Stimulated activated CD8-positive, alpha-beta memory T cell treated with anti-CD3 and anti-CD28 coated beads, Interleukin-12 subunit alpha, Interleukin-12 subunit beta, amount 100 ng/mL, for 1 hour (primary cell): ENCODE data around the gene GPC3.
"Not testable (repeated sequence)": the region's sequence is repeated elsewhere in the genome, so short reads cannot be mapped to it uniquely, and the experiment has no call there.

Source experiments
- DNase-seq: peaks from one replicate; pipeline ENCODE4 v3.0.0-alpha.2; 2020; ENCODE audit warnings: low read depth

Gene GPC3

DNA sequence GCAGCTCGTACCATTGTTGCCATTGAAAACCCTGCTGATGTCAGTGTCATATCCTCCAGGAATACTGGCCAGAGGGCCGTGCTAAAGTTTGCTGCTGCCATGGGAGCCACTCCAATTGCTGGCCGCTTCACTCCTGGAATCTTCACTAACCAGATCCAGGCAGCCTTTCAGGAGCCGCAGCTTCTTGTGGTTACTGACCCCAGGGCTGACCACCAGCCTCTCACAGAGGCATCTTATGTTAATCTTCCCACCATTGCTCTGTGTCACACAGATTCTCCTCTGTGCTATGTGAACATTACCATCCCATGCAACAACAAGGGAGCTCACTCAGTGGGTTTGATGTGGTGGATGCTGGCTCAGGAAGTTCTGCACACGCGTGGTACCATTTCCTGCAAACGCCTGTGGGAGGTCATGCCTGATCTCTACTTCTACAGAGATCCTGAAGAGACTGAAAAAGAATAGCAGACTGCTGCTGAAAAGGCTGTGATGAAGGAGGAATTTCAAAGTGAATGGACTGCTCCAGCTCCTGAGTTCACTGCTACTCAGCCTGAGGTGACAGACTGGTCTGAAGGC is 222.3 kb downstream of the GPC3 start:
- not testable (repeated sequence) for DNase-seq

DNA sequence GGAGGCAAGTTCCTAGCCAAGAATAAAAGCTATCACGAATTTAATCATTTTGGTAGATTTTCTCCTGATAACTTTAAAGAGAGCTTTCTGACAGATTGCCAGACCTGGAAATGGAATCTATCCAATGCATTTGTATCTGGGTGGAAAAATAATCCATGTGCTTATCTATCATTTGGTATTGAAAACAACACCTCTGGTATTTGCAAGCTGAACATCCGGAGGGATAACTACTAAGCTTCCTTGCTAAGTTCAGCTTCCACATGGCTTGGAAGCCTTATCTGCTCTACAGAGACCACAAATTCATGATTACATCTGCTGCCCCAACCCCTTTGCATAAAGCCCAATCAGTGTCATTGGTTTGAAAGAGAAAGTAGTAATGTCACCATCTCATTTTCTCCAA is 230.7 kb downstream of the GPC3 start:
- no peak for DNase-seq

DNA sequence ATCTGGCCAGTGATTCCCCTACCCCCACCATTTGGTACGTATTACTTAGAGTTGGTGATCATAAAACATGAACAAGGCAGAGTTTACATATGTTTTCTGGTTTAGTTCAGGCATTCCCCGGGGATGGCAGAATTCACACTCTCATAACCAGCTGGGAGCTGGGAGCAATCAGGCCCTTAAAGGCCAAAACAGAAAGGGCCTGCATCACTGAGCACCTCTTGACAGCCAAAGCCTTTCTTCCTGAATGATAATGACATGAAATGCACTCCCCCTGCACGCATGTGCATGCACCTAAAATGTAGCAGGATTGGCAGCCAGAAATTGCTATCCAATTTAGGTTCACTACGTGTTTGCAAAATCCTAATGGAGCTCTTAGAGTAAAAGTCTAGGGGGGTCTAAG is 235.4 kb downstream of the GPC3 start:
- no peak for DNase-seq

DNA sequence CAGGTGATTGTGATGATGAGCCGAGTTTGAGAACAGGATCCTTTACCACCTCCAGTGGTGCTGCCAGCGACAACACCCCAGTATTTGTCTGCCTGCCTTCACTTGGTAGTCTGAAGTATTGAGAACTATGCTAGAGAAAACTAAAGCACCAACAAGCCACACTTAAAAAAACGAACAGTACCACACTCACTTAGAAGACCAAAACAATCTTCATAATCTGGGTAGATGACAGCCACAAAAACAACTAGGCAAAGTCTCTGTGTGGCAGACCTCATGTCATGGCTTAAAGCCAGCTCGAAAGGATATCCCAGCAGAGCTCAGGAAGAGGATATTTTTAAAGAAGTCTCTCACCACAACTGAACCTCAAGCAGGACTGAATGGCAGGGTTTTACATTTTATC is 236.0 kb downstream of the GPC3 start:
- DNase-seq = no peak

DNA sequence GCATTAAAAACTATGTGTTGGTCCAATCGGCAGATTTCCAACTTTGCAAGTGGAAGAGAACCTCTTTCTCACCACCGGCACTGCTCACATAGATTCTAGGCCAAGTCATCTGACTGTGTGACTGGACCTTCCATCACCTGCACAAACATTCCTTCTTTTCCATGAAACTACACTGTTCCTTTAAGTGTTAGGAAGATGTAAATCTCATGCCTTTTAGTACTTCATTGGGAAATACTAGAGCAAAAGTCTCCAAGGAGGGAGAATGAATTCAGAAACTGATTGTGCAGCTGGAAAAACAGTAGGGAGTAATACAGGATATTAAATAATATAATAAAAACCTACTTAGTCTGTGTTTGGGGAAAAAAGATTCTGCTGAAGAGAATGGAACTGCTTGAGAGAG is 238.2 kb downstream of the GPC3 start:
- no peak for DNase-seq

DNA sequence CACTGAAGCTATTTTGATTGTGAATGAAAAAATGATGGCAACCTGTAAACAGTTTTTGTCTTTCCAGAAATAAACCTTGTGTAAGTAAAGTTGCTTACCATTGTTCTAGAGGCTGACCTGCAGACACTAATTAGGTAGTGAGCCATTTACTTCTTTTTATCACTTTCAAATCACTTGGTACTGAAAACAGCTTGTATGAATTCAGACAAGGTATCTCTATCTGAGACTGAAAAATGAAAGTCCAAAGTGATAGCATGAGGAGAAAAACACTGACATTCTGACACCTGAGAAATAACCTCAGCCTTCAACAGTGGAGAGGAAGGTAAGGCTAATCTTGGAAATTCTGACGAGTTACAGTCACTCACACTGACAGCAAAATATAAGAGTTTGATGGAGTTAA is 238.8 kb downstream of the GPC3 start:
- DNase-seq = no peak

DNA sequence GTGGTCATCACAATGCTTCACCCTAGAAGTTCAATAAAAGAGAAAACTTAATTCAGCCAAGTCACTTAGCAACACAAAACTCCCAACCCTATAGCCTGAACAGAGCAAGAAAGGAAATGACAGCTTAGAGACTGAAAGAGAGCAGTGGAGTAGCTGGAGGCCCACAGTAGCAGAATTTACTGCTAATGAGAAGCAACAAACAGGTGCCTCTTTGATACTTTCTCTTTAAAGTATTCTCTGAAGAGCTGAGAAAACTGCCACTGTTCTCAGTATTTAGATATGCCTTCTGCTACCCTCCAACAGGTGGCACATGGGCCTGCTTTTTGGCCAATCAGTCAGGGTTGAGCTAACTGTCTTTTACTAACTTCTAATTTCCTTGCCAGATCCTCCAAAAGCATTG is 240.0 kb downstream of the GPC3 start:
- DNase-seq = no peak

DNA sequence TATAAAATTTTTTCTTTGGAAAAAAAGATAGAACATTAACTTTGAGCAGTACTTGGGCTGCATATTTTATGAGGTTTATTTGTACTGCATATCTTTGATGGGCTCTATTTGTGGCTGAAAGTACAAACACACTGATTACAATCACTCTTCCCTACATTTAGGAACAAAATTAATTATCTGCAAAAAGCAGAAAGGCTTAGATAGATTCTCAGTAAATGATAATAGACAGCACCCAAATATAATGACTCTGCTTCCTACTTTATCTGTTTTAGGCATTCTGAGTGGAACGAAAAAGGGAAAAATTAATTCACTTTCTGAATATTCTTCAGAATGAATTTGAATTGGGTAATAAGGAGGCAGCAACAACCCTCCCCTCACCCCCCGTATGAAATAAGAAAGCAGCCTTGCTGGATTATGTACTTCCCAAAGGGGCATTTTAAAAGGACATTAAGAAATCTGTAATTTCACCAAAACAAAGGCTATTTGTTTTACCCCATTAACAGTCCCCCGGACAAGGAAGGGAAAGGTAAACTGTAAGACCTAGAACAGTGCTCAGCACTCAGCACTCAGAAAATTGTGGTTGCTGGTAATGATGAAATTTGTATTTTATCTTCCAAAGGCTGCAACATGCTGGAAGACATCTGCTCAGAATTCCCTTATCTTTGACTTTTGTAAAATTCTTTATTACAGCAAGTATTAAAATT is 242.6 kb downstream of the GPC3 start:
- no peak for DNase-seq

DNA sequence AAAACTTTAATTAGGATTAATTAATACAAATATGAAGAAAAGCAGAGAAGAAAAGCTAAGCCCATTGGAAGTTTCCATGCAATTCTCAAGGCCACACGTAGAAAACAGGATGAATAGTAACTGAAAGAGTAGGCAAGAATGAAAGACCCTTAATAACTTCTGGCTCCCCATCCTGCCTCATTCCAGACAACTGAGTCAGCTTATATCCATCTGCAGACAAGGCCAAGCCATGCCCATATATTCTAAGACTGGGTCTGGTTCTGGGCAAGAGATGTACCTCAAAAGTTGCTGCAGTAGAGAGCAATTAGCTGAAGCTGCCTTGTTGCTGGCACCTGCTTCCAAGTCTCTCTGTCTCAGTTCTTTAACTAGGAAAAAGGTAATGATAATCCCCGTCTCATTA is 244.1 kb downstream of the GPC3 start:
- no peak for DNase-seq

DNA sequence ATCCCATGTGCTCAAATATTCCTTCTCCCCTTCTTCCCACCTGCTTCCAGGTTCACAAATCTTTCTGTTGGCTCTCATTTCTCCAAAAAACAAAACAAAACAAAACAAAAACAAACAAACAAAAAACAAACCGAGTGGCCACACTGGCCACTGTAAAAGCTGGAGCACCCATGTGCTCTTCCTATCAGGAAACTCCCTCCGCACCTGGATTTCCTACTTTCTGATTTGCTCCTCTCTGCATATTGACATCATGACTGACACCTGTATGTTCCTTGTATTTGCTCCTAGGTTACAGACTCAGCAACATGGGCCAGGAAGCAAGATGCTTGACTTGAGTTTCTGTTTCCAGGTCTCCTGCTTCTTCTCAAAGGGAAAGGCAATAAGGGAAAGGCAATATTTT is 258.8 kb downstream of the GPC3 start:
- no peak for DNase-seq

DNA sequence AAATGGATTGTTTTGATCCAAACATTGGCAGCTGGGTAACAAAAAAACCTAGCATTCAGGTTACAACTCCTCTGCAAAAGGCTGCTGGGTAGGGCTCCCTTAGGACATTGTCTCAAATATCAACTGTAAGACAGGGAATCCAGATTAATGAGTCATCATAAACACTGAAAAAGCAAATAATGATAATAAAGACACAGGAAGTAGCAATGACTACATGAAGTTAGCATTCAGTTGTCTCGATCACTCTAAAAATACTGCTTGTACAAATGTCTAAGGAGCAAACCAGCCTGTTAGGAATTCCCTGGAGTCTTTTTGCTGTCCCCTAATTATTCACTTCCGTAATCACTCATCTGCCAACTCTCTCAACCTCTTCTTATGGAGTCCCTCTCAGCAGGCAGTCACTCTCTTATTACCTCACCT is 259.2 kb downstream of the GPC3 start:
- no peak for DNase-seq

DNA sequence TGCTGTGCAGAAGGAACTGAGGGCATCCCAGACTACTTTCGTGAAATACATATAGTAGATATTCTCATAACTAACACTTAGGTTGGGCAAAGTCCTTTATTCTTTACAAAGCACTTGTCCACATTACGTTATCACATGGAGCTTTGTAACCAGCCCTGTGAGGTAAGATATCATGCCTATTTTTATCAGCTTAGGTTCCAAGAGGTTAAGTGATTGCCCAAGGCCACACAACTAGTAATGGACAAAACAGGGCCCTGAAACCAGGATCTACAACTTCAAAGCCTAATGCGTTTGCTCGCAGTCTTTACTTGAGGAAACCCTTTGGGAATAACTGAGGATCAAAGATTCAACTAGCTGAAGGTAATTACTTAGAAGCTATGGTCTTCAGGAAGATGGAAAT is 261.5 kb downstream of the GPC3 start:
- no peak for DNase-seq

DNA sequence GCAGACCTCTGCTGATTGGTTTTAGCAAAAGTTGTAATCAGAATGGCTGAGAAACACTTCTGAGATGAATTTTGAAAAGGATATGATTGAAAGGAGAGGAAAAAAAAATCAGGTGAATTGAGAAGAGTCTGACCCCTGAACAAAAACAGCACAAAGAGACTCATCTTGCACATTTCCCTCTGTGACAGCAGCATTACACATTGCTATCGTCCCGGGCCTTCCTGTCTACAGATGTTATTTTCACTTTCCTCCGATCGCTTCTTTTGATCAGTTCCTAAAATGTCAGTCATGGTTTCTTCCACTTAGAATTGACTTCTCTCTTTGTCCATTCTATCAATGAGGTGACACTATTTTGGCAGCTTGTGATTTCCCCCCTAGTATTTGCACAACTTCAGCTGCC is 262.6 kb downstream of the GPC3 start:
- no peak for DNase-seq

DNA sequence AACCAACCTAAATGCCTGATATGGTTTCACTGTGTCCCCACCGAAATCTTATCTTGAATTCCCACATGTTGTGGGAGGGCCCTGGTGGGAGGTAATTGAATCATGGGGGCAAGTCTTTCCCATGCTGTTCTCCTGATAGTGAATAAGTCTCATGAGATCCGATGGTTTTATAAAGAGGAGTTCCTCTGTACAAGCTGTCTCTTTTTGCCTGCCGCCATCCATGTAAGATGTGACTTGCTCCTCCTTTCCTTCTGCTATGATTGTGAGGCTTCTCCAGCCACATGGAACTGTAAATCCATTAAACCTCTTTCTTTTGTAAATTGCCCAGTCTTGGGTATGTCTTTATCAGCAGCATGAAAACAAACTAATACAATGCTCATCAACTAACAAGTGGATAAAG is 265.1 kb downstream of the GPC3 start:
- DNase-seq = not testable (repeated sequence)

DNA sequence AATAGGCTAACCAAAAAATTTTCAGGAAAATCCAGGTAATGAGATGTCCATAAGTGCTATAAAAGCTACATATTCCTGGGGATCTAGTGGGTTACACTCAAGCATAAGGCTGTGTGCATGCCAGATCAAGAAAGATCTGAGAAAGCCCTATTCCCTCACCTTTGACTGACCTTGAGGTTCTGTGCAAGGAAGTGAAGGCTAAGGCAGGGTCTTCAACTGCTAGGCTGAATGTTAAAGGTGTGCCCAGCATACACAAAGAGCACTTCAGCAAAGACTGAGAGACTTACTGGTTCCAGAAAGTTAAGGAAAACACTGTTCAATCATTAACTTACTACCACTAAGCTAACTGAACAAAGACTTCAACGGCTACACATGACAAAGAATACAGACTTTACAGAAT is 269.7 kb downstream of the GPC3 start:
- no peak for DNase-seq

DNA sequence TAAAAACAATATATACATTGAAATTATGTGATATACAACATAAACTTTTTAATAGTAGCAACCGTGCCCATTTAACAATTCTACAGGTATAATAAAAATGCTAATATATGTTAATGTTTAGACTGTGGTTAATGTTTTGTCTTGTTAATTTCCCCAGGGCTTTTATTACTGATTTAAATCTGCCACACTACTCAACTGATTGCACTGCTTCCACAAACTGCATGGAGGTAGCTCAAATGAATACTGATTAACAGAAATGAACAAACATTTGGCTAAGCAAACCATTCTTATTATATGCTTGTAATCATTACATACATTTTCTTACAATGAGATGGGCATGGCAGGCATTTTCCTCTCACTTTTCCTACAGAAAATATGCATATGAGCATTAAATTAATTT is 275.9 kb downstream of the GPC3 start:
- DNase-seq = no peak

DNA sequence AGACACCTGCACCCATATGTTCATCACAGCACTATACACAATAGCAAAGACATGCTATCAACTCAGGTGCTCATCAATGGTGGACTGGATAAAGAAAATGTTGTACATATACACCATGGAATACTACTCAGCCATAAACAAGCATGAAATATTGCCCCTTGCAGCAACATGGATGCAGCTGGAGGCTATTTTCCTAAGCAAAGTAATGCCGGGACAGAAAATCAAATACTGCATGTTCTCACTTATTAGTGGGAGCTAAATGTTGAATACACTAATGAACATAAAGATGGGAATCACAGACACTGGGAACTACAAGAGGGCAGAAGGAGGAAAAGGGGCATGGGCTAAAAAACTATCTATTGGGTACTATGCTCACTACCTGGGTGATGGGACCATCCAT is 278.5 kb downstream of the GPC3 start:
- no peak for DNase-seq

DNA sequence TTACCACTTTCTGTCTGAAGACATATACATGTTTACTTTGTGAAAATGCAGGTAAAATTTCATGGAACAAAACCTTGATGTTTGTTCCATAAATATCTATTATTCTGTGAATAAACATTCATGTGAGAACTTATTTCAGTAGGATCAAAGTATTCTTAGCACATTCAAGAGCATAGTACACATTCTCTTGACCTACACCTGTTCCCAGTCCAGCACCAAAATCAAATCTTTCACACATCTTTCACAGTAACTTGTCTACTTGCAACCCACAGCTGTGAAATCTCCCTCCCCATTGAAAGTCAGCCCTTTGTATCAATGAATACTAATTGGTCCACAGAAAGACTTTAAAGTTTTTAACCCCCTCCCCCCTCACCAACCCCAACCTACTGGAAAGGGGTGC is 283.2 kb downstream of the GPC3 start:
- no peak for DNase-seq

DNA sequence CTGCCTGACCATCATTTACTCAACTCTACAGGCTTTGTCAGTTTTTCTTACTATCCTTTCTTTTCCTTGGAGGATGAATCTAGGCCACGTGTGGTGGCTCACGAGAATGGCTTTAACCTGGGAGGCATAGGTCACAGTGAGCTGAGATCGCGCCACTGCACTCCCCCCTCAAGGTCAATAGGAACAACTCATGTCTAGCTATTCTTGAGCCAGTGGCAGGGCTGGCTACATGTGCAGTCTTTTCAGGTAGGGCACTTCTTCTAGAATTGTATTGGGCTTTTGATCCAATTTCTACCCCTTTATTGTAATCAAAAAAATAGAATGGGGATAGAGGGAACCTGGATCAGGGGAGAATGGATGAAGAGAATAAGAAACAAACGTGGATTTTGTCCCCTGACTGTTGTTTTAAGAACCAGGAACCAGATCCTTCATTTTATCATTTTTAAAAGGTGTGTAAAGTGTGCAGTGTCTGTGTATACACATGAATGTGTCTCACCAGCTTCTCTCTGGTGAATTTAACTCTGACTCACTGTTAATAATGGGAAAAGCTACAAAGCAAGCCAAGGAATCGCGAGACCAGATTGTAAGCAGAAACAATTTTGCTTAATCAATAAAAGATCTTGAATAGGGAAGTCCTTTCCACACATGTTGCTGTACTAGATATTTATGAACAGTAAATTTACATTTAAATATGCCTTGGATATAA is 286.2 kb downstream of the GPC3 start:
- DNase-seq = no peak

DNA sequence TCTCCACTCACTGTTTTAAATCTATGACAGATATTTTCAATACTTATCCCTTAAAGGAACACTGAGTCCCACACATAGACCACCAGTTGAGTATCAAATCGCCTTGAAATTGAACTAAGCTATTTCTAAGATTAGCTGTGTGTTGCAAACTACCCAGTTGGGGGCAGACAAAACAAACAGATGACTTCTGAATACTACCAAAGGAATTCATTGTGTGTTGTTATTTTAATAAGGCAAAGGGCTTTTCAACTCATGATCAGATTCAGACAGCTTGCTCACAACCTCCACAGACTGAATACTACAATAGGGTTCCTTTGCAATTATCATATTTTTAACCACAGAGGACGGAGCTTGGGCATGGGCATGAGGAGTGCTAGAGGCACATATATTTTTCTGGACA is 287.1 kb downstream of the GPC3 start:
- no peak for DNase-seq

DNA sequence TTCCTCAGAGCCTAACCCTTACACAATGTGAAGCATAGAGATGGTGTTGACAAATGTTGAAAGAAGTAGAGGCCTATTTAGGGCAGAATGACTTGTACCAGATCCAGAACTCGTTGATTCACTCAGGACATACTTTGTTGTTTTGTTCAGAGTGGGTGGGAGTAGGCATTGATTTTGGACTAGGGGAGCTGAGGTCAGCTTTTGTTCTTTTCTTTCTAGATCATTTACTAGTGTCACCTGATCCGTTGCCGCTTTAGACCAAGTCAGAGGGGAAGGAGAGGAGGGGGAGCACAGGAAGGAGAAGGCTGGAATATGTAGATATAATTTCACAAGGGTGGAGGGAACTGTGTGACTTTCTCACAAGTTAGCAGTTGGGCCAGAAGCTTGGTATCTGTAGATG is 287.7 kb downstream of the GPC3 start:
- no peak for DNase-seq

DNA sequence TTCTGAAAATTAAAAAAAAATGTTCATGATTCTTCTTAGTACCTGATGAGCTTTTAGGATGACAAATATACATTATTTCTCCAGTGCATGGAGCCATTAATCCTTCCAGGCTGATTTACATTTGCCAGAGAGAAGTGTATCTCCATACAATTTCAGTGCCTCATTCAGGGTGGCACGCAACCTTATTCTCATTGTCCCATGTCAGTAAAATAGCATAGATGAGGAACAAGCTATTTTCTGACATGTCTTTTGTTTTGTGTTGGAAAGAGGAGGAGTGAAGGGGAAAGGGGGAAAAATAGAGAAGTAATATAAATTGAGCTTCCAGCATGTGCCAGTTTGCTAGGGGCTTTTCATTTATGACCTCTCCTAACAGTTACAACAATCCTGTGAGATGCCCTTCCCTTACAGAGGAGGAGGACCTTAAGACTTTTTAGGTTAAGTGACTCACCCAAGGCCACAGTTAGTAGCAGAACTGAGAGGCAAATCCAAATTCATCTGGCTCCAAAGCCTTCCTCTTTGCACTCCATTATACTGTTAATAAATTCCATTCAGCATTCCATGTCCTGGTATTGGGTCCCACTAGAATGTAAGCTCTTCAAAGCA is 295.3 kb downstream of the GPC3 start:
- no peak for DNase-seq

DNA sequence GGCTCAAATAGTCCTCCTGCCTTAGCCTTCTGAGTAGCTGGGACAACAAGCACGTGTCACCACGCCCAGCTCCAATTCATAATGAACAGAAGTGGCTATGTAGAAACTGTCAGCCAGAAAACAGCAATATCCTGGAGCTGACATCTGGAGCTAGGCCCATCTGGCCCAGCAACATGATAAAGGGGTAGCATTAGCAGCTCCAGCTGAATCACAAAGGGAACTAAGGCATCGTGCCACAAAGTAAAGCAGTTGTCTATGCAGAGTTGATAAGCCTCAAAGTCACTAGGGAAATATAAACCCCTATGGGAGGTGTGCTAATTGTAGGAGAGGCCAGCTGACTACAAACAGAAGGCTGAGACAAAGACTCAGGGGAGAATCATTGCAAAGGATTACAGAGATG is 299.6 kb downstream of the GPC3 start:
- no peak for DNase-seq
